LNCAP (cell line): ENCODE data around the gene MICAL3.

Source experiments
- TF ChIP-seq, protein P1 (sequence below): fragments of 450-650 bp; IDR thresholded peaks from 2 replicates; pipeline ENCODE4 v1.5.1; 2017; ENCODE audit warnings: mild to moderate bottlenecking

The MICAL3 gene

GRCh38 chr22:17865183-17866055, 158.9 kb downstream of the MICAL3 start:
- TF ChIP-seq, protein P1, sequence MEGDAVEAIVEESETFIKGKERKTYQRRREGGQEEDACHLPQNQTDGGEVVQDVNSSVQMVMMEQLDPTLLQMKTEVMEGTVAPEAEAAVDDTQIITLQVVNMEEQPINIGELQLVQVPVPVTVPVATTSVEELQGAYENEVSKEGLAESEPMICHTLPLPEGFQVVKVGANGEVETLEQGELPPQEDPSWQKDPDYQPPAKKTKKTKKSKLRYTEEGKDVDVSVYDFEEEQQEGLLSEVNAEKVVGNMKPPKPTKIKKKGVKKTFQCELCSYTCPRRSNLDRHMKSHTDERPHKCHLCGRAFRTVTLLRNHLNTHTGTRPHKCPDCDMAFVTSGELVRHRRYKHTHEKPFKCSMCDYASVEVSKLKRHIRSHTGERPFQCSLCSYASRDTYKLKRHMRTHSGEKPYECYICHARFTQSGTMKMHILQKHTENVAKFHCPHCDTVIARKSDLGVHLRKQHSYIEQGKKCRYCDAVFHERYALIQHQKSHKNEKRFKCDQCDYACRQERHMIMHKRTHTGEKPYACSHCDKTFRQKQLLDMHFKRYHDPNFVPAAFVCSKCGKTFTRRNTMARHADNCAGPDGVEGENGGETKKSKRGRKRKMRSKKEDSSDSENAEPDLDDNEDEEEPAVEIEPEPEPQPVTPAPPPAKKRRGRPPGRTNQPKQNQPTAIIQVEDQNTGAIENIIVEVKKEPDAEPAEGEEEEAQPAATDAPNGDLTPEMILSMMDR = no peak

DNA sequence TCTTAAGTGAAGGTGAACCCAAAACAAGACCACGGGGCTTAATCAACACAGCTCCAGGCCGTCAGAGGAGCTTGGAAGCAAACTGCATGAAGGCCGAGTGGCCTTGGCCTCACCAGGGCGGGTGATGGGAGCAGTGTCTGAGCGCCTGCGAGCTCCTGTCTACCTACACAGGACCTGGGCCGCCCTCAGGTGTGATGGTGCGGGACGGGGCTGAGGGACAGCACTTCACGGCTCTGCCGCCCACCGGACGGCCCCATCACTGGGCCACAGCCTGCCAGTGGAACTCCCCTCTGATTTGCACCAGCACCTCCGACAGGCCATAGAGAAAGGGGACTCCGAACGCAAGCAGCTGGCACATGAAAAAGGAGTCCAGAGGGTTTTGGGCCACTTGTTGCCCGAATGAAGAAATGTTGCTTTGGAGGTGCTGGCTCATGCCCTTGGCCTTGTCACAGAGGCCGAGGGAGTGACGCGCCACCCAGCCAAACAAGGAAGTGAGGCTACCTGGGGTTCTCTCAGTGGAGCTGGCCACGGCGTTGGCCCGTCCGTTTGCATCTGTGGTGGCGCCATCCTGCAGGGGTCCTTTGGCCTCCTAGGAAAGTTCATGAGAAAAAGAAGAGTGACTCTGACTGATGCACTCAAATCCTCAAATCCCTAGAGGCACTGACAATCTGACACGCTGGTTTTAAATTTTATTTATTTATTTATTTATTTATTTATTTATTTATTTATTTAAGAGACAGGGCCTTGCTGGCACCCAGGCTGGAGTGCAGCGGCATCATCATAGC, 159.8 kb downstream of the MICAL3 start:
- TF ChIP-seq, protein P1 = no peak

- TF ChIP-seq, protein P1 = no peak
Observed at GRCh38 chr22:17862646-17863181, 161.6 kb downstream of the MICAL3 start.

GRCh38 chr22:17861909-17862308, 162.5 kb downstream of the MICAL3 start:
- TF ChIP-seq, protein P1 = no peak

GRCh38 chr22:17860220-17860965, 164.0 kb downstream of the MICAL3 start:
- TF ChIP-seq, protein P1 = no peak

GRCh38 chr22:17858033-17858432, 166.3 kb downstream of the MICAL3 start:
- TF ChIP-seq, protein P1 = no peak
